ENCODE measurements around the gene PSORS1C2. TPM values are rescaled to one million over a fixed set of nuclear protein-coding genes. Genes with fewer than 3 reads are reported as not detected.

The PSORS1C2 gene
- total and polyA plus RNA-seq, 2 donors (not counting 3 experiments of a cell fraction or from before 2014, with no cell fraction given): not detected

DNA sequence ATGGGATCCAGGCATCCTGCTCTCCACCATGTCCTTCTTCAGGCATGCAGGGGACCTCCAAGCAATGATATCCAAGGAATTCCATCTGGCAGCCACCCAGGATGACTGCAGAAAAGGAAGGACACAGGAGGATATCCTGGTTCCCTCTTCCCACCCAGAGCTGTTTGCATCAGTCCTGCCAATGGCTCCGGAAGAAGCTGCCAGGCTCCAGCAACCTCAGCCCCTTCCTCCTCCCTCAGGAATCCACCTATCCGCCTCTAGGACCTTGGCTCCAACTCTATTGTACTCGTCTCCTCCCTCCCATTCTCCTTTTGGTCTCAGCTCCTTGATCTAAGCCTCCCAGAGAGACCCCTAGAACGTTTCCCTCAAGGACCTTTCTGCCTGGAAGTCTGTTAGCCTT is 733 bp upstream of the PSORS1C2 start:
- Histone ChIP-seq H3K27me3 (ENCODE audit: control insufficient read depth in 2 of 2, insufficient read depth in 2 of 2, low read length in 2 of 2) (no peaks in the 10 kb centered on the region), H3K4me3 (replicated peaks in 1 of 3; ENCODE audit: insufficient read depth in 1 of 3, low read depth in 1 of 3, low read length in 3 of 3) (no peak overlapping the region), H3K79me2 (ENCODE audit: control insufficient read depth, insufficient read depth, low read length) (no peaks in the 10 kb centered on the region), H3K9ac (replicated peaks; ENCODE audit: extremely low read depth, insufficient read depth, low read length) (no peak overlapping the region), H3K9me3 (replicated peaks; ENCODE audit: control insufficient read depth, insufficient read depth, low read length) (no peaks in the 10 kb centered on the region), H3K36me3 (ENCODE audit: control insufficient read depth in 2 of 2, extremely low read depth in 1 of 2, insufficient read depth in 2 of 2, low read length in 2 of 2) (peaks cover 0 to 8% of the 10 kb centered on the region in 2 experiments), H2AFZ (ENCODE audit: low read depth, low read length) (peak overlapping the region; percentile 13), H3K27ac (ENCODE audit: insufficient read depth, low read depth, low read length) (no peak overlapping the region), H4K20me1 (replicated peaks; ENCODE audit: control insufficient read depth, extremely low read depth, insufficient read depth, low read length) (no peaks in the 10 kb centered on the region), H3K4me2 (ENCODE audit: insufficient read depth, low read length) (no peak overlapping the region), H3K4me1 (ENCODE audit: control insufficient read depth, extremely low read depth, insufficient read depth, low read length) (peaks cover 8% of the 10 kb centered on the region), H3K9me1 (replicated peaks; ENCODE audit: control insufficient read depth, extremely low read depth, insufficient read depth, low read length) (no peaks in the 10 kb centered on the region)
- intact Hi-C loops (cut with micrococcal nuclease): loop anchor here (5.0 kb wide), 1 partner anchor 303 kb away; no protein-coding TSS in a partner anchor
- CTCF ChIA-PET: interaction anchor here (0.9 to 6.2 kb wide), 6 partner anchors 8 to 686 kb away, joined by 3 to 174 read pairs (median 10); partner anchors contain the start of gene TCF19
- no TSS peak for BruUV-seq (replicated peaks)
- no peak for DNase-seq (ENCODE audit: low read depth, low spot score)
- POLR2A ChIA-PET: interaction anchor here (0.6 kb wide), 1 partner anchor 25 kb away, joined by 4 read pairs; the partner anchor contains the start of gene PSORS1C1
- dilution Hi-C loops (cut with MboI; ENCODE audit: extremely low pct_ligation_motif_present, low sequenced_read_pairs): no loop called here
- TF ChIP-seq EZH2 (IDR thresholded peaks at IDR 0.05; ENCODE audit: borderline replicate concordance, low read depth, low read length, severe bottlenecking) (no peak), GATA2 (IDR thresholded peaks at IDR 0.05; ENCODE audit: insufficient read depth, insufficient read length, low read depth, low read length) (no peak), FOS (IDR thresholded peaks at IDR 0.05; ENCODE audit: borderline replicate concordance, insufficient read depth, low read length) (no peak), CTCF (IDR thresholded peaks at IDR 0.05; ENCODE audit: extremely low read depth in 1 of 2, insufficient read depth in 1 of 2, low read depth in 1 of 2, low read length in 2 of 2) (no peak), POLR2A (IDR thresholded peaks at IDR 0.05; ENCODE audit: low read depth, low read length) (no peak), POLR2AphosphoS5 (IDR thresholded peaks at IDR 0.05; ENCODE audit: insufficient read depth, low read depth, low read length) (no peak), JUN (IDR thresholded peaks at IDR 0.05; ENCODE audit: borderline replicate concordance, insufficient read depth, insufficient read length, low read depth) (no peak), MYC (IDR thresholded peaks at IDR 0.05; ENCODE audit: low read depth, low read length) (no peak)
- TF ChIP-seq, protein P1, sequence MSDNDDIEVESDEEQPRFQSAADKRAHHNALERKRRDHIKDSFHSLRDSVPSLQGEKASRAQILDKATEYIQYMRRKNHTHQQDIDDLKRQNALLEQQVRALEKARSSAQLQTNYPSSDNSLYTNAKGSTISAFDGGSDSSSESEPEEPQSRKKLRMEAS (IDR thresholded peaks at IDR 0.05; ENCODE audit: insufficient read depth, insufficient read length): no peak
- no peak for FAIRE-seq
